Activated naive CD4-positive, alpha-beta T cell treated with Interleukin-2 at 50 U/mL for 16 hours (primary cell): ENCODE results near the gene RBM26.

Experiments used
- DNase-seq: peaks from one replicate; pipeline ENCODE4 v3.0.0-alpha.2; 2020

RBM26 gene, protein sequence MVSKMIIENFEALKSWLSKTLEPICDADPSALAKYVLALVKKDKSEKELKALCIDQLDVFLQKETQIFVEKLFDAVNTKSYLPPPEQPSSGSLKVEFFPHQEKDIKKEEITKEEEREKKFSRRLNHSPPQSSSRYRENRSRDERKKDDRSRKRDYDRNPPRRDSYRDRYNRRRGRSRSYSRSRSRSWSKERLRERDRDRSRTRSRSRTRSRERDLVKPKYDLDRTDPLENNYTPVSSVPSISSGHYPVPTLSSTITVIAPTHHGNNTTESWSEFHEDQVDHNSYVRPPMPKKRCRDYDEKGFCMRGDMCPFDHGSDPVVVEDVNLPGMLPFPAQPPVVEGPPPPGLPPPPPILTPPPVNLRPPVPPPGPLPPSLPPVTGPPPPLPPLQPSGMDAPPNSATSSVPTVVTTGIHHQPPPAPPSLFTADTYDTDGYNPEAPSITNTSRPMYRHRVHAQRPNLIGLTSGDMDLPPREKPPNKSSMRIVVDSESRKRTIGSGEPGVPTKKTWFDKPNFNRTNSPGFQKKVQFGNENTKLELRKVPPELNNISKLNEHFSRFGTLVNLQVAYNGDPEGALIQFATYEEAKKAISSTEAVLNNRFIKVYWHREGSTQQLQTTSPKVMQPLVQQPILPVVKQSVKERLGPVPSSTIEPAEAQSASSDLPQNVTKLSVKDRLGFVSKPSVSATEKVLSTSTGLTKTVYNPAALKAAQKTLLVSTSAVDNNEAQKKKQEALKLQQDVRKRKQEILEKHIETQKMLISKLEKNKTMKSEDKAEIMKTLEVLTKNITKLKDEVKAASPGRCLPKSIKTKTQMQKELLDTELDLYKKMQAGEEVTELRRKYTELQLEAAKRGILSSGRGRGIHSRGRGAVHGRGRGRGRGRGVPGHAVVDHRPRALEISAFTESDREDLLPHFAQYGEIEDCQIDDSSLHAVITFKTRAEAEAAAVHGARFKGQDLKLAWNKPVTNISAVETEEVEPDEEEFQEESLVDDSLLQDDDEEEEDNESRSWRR

DNA sequence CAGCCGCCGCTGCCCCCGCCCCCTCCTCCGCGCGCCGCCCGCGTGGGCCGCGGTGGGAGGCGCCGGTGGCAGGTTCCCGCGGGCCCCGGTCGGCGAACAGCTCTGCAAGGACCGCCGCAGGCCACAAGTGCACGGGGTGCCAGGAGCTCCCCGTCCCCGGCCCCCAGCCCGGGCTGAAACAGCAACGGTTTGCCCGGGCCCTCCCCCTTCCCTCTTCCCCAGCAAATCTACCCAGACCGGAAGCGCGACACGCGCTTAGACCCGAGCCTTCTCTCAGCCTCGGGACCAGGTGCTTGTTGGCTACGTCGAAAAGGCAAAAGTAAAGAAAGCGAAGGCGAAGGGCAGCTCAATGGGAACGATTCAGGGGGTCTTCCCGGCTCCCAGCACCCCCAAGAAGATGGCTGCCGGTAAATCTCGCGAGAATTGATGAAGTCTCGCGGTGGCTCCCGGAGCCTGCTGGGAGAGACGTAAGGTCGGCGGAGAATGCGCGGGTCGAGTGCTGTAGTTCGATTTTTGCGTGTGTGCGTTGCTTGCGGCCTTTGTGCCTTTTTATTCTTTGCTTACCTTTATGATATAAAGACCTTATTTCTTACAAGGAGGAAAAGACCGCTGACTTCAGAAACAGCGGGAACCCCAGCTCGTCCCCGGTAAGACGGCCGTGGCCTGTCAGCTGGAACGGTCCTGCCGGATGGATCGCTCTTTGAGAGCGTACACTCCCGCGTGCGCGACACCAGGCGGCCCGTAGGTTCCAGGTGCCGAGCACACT lies at the start of gene RBM26:
Gene RBM26, minus strand, starts transcription at position 425 of the 766 bp plus-strand sequence. CDS start 481 bp downstream, outside the sequence.
- DNase-seq: peak; percentile 92

- DNase-seq: no peak
Observed at GRCh38 chr13:79455331-79455730, 49.3 kb upstream of the RBM26 start.

- no peak for DNase-seq
Observed at GRCh38 chr13:79452239-79452913, 46.3 kb upstream of the RBM26 start.

DNA sequence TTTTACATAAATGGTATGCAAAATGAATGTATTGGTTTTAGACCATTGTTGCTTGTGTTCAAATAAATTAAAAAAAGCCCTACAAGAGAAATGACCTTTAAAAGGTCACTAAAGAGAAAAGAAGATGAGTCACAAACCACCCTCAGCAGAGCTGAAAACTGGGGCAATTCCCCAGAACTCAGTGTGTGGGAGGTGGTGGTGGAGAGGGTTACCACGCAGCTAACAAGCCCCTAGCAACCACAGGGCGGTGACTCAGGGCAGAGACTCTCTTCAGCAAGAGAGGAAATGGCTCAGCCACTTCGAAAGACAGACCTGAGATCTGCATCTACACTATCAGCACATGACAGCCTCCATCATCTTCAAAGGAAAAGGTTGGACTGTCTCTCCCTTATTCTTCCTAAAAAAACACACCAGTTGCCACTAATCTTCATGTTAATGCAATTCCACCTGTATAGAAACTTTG lies 45.5 kb upstream of the RBM26 start:
- DNase-seq: peak; percentile 94

DNA sequence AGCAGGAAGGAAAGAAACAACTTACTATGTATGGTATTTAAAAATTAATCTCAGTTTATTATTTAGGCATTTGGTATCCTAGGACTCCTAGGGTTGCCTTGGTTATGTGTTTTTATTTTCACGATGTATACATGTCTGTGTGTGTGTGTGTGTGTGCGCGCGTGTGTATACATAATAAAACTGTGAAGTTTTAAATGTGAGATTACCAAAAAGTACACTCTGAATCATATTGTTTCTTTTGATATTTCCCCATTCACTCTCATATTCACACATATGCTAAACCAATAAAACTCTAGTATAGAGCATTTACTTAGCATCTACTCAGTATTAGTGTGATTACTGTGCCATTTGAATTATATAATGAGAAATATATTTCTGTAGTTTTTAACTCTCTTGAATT lies 44.1 kb upstream of the RBM26 start:
- DNase-seq: peak; percentile 60

DNA sequence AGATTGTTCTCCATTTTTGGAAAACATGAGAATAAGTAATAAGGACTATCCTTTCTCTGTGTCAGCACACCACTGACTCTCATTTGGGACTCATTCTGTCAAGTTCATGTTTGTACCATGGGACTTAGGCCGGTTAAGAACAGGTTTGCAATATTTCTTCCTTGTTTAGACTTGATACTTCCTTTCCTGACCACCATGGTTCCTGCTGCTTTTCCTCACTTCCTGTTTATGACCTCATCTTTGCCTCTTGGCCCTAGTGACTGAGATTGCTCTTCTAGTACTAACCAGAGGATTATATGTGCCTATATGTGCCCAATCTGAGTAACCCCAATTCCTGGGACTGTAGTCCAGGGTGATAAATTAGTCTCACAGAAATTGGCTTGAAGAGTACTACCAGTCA lies 42.4 kb upstream of the RBM26 start:
- no peak for DNase-seq

- DNase-seq: no peak
Observed at GRCh38 chr13:79447741-79448140, 41.7 kb upstream of the RBM26 start.

GRCh38 chr13:79447141-79447540 lies 41.1 kb upstream of the RBM26 start:
- no peak for DNase-seq

GRCh38 chr13:79445968-79446645 lies 40.1 kb upstream of the RBM26 start:
- DNase-seq: no peak

- no peak for DNase-seq
Observed at GRCh38 chr13:79442706-79443105, 36.7 kb upstream of the RBM26 start.

GRCh38 chr13:79442221-79442620 lies 36.2 kb upstream of the RBM26 start:
- no peak for DNase-seq

DNA sequence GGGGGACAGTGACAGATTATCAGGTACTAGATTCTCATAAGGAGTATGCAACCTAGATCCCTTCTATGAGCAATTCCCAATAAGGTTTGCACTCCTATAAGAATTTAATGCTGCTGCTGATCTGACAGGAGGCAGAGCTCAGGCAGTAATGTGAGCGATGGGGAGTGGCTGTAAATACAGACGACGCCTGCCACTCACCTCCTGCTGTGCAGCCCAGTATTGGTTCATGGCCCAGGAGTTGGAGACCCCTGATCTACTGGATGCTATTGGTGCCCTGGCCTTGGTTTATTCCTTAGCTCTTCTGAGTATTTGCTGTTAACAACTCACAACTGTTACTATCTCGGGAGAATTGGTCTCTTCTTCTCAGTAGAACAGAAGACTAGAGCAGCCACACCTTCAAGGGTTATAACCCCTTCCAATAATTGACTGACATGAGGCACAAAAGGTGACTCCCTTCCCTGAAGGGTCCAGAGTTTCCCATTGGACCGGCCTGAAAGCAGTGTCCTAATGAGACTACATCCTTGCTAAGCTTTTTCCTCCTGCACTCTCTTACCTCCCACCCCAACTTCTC lies 35.0 kb upstream of the RBM26 start:
- no peak for DNase-seq

DNA sequence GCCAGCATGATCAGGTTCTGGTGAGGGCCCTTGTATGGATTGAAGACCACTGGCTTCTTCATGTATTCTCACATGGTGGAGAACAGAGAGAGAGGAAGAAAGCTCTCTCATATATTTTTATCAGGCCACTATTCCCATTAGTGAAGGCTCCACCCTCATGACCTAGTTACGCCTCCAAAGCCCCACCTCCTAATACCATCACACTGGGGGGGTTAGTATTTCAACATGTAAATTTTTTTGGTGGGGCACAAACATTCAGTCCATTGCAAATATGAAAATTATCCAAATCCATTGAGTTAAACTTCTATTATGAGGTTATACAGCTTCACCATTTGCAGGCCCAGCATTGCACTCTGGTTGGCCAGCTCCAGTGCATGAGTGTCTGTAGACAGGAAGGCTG lies 33.2 kb upstream of the RBM26 start:
- DNase-seq: no peak

GRCh38 chr13:79435561-79435990 lies 29.5 kb upstream of the RBM26 start:
- no peak for DNase-seq

GRCh38 chr13:79434556-79434955 lies 28.5 kb upstream of the RBM26 start:
- DNase-seq: no peak

- DNase-seq: no peak
Observed at GRCh38 chr13:79432992-79433391, 26.9 kb upstream of the RBM26 start.

DNA sequence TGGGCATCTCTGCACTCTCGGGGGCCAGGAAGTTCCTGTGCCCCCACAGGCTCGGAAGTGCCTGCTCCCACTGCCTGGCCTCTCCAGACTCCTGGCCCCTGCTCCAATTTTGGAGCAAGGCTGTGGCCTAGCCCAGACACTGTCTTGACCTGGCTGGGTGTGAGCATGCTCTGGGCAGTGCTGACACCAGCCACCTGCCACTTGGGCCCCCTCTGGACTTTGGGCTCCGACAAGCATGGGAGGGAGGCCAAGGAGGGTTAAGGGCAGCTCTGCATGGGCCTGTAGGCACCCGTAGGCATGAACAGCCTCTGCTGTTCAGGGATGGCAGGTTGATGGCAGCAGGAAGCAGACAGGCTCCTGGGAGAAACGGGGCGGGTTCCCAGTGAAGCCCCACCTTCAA lies 26.0 kb upstream of the RBM26 start:
- DNase-seq: no peak

DNA sequence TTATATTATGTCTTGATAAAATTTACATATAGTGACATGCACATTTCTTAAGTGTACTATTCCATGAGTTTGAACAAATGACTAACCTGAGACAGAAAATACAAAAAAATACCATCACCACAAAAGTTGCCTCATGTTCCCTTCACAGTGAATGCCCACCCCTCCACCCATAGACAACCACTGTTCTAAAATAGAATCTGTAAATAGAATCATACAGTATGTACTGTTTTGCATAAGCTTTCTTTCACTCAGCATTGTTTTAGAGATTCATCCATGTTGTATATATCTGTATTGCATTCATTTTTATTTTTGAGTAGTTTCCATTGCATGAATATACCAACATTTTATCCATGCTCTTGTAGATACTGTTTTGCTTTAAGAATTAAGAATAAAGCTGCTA lies 23.3 kb upstream of the RBM26 start:
- no peak for DNase-seq

DNA sequence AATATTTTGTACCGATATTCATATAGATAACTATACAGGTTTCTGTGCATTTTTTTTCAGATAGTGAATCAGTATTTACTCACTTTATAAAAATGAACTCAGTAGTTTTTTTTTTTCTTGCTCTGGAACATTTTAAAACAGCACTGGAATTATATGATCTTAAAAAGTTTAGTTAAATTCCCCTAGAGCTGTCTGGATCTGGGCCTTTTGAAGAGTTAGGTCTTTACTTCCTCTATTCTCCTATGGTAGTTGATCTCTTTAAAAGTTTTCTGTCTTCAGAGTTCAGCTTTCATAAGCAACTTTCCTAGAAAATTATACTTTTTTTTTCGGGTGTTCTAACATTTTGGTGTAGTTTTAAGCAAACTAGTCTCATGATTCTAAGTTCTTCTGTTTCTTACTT lies 21.8 kb upstream of the RBM26 start:
- DNase-seq: no peak

- no peak for DNase-seq
Observed at GRCh38 chr13:79427265-79427664, 21.2 kb upstream of the RBM26 start.
